ENCODE results near the gene BRD7. TPM values are rescaled to one million over a fixed set of nuclear protein-coding genes. Genes with fewer than 3 reads are reported as not detected.

Gene BRD7
- total and polyA plus RNA-seq, 2 donors (not counting 3 experiments of a cell fraction or from before 2014, with no cell fraction given), result 17.1 to 69.1 TPM

DNA sequence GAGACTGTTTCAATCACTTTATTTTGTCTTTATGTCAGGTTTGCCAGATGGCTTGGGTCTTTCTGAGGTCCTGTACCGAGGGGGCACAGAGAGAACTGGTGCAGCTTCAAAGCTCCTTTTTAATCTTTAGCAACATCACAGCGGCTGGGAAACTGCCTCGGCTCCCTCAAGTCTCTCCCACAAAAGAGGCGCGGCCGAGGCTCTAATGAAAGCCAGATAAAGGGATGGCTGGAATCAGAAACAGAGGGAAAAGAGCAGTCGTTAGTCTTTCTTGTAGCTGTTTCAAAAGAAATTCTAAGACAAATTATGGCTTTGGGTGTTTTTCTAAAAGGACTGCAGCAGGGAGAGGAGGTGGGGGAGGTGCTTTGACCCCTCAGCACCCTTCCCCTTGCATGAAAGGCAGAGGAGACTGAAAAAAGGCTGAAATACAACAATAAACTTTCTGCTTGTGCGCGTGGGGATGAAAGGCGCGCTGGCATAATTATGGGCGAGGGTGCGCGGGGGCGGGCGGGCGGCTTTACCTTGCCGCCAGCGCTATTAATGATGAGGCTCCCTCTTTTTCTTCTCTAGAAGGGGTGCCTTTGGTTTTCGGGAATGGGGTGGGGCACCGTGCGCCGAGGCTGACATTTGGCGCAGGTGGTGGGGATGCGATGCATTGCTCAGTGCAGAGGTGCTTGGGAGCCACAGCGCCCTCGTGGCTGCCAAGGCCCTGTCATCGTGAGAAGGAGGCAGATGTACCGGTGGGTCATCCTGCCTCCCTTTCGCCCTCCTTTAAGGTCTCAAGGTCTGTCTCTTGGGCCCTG is 22.3 kb upstream of the BRD7 start:
- CTCF ChIA-PET, result interaction anchor here (1.8 kb wide), 1 partner anchor 36 kb away, joined by 7 read pairs; no protein-coding TSS in a partner anchor
- no peaks in the 10 kb centered on the region for H3K4me1 ChIP-seq (ENCODE audit: control insufficient read depth, extremely low read depth, insufficient read depth, low read length)
- no peak overlapping the region for H3K4me3 ChIP-seq (replicated peaks in 1 of 3; ENCODE audit: insufficient read depth in 1 of 3, low read depth in 1 of 3, low read length in 3 of 3)
- no peak overlapping the region for H3K9ac ChIP-seq (replicated peaks; ENCODE audit: extremely low read depth, insufficient read depth, low read length)
- no peak overlapping the region for H3K4me2 ChIP-seq (ENCODE audit: insufficient read depth, low read length)
- BruUV-seq (replicated peaks), result no TSS peak
- no peaks in the 10 kb centered on the region for H4K20me1 ChIP-seq (replicated peaks; ENCODE audit: control insufficient read depth, extremely low read depth, insufficient read depth, low read length)
- DNase-seq (ENCODE audit: low read depth, low spot score) (no peak), FAIRE-seq (no peak)
- H3K79me2 ChIP-seq (ENCODE audit: control insufficient read depth, insufficient read depth, low read length), result no peaks in the 10 kb centered on the region
- TF ChIP-seq, protein P1, sequence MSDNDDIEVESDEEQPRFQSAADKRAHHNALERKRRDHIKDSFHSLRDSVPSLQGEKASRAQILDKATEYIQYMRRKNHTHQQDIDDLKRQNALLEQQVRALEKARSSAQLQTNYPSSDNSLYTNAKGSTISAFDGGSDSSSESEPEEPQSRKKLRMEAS (IDR thresholded peaks at IDR 0.05; ENCODE audit: insufficient read depth, insufficient read length), result no peak
- no peak for TF ChIP-seq MYC (IDR thresholded peaks at IDR 0.05; ENCODE audit: low read depth, low read length)
- no peak for TF ChIP-seq POLR2AphosphoS5 (IDR thresholded peaks at IDR 0.05; ENCODE audit: insufficient read depth, low read depth, low read length)
- TF ChIP-seq FOS (IDR thresholded peaks at IDR 0.05; ENCODE audit: borderline replicate concordance, insufficient read depth, low read length), result no peak
- TF ChIP-seq JUN (IDR thresholded peaks at IDR 0.05; ENCODE audit: borderline replicate concordance, insufficient read depth, insufficient read length, low read depth), result no peak
- no peak for TF ChIP-seq GATA2 (IDR thresholded peaks at IDR 0.05; ENCODE audit: insufficient read depth, insufficient read length, low read depth, low read length)
- TF ChIP-seq CTCF (IDR thresholded peaks at IDR 0.05; ENCODE audit: extremely low read depth in 1 of 2, insufficient read depth in 1 of 2, low read depth in 1 of 2, low read length in 2 of 2), result no peak
- TF ChIP-seq EZH2 (IDR thresholded peaks at IDR 0.05; ENCODE audit: borderline replicate concordance, low read depth, low read length, severe bottlenecking), result no peak
- no peak for TF ChIP-seq POLR2A (IDR thresholded peaks at IDR 0.05; ENCODE audit: low read depth, low read length)
- H3K36me3 ChIP-seq (ENCODE audit: control insufficient read depth in 2 of 2, extremely low read depth in 1 of 2, insufficient read depth in 2 of 2, low read length in 2 of 2), result no peaks in the 10 kb centered on the region
- dilution Hi-C loops (cut with MboI; ENCODE audit: extremely low pct_ligation_motif_present, low sequenced_read_pairs) (no loop called here), intact Hi-C loops (cut with micrococcal nuclease) (no loop called here)
- H2AFZ ChIP-seq (ENCODE audit: low read depth, low read length), result no peak overlapping the region
- no peaks in the 10 kb centered on the region for H3K27me3 ChIP-seq (ENCODE audit: control insufficient read depth in 2 of 2, insufficient read depth in 2 of 2, low read length in 2 of 2)
- no peaks in the 10 kb centered on the region for H3K9me3 ChIP-seq (replicated peaks; ENCODE audit: control insufficient read depth, insufficient read depth, low read length)
- POLR2A ChIA-PET, result no interaction called here
- H3K27ac ChIP-seq (ENCODE audit: insufficient read depth, low read depth, low read length), result no peak overlapping the region
- H3K9me1 ChIP-seq (replicated peaks; ENCODE audit: control insufficient read depth, extremely low read depth, insufficient read depth, low read length), result no peaks in the 10 kb centered on the region
